AG08396 (cell line): ENCODE data around the gene IL19.
"Not testable (repeated sequence)": the region's sequence is repeated elsewhere in the genome, so short reads cannot be mapped to it uniquely, and the experiment has no call there.

Experiments used
- DNase-seq: peaks from one replicate; pipeline ENCODE4 v3.0.0; 2012; ENCODE audit warnings: low spot score, mixed read lengths

IL19 gene

DNA sequence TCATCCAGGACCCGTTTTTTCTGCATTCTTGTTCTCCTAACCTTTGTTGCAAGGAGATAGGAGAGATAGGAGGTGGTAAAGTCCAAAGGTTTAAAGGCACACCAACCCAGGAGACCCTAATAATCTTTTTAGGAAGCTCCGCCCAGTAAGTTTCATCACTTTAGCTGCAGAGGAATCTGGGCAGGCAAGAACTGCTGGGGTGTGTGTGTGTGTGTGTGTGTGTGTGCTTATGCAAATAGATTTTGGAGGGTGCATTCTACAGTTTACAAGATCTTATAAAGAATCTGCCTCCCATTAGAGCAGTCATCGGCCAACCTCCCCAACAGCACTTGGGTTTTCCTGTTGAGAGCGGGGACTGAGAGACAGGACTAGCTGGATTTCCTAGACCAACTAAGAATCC lies 5.7 kb downstream of the IL19 start:
- DNase-seq = no peak

DNA sequence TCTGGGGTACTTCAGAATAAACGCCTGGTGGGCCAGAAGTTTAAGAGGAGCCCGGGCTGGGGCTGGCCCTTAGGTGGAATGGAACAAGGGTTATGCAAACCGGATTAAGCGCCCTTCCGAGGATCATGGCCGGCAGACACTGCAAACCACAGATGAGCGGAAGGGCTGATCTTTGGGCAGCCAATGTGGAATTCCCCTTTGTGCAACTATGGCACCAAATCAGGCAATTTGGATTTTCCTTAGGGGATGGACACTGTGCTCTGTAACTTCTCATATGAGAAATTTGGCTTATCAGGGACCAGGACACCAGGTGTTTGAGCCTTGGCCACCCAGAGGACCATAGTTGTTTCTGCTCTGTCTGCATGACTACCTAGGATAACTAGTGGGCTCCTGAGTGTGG lies 7.5 kb downstream of the IL19 start:
- no peak for DNase-seq

DNA sequence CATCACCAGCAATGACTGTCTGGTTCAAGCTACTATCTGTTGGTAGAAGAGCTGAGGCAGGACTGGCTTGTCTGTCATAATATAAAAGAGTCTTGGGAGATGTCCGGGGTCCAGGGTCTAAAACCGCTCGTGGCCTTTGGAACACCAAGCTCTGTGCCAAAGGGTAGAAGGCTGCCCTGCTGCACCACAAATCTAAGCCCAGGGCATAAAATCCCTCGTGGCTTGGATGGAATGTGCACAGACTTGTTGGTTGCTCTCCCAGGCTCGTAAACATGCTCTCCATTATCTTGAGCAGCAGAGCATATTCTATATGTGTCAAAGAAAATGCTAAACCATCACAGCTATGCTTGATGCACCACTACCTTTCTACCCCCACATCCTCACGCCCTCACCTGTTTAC lies 8.3 kb downstream of the IL19 start:
- not testable (repeated sequence) for DNase-seq

DNA sequence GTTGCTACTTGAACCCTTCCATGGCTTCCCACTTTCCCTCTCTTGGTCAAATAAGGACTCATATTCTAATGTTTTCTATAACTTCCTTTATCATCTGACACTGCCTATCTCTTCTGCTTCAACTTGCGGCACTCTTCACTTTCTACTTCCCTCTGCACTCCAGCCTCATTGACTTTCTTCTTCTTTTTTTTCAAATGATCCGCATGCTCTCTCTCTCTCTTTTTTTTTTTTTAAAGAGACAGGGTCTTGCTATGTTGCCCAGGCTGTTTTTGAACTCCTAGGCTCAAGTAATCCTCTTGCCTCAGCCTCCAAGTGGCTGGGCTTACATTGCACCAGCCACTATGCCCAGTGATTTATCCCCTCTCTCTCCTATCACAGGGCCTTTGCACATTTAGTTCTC lies 9.1 kb downstream of the IL19 start:
- no peak for DNase-seq

- DNase-seq = no peak
Observed at GRCh38 chr1:206782448-206782847, 11.9 kb downstream of the IL19 start.

DNA sequence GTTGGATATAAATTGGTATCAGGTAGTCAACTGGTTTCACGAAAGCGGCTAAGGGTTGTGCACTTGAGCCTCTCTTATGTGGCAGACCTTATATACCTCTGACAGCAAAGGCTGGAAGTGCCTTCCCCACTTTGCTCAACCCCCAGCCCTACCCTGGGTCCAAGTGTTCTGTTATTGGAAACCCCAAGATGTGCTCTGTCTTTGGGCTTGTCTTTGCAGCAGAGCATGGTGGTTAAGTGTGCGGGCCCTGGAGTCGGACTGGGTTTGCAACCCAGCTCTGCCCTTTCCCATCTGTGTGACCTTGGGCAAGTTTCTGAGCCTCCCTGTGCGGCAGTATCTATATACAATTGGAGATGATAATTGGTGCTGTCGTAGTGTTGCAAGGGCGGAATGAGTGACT lies 12.9 kb downstream of the IL19 start:
- no peak for DNase-seq

- DNase-seq = no peak
Observed at GRCh38 chr1:206784471-206784903, 13.9 kb downstream of the IL19 start.

GRCh38 chr1:206785182-206785765 lies 14.7 kb downstream of the IL19 start:
- DNase-seq = no peak

DNA sequence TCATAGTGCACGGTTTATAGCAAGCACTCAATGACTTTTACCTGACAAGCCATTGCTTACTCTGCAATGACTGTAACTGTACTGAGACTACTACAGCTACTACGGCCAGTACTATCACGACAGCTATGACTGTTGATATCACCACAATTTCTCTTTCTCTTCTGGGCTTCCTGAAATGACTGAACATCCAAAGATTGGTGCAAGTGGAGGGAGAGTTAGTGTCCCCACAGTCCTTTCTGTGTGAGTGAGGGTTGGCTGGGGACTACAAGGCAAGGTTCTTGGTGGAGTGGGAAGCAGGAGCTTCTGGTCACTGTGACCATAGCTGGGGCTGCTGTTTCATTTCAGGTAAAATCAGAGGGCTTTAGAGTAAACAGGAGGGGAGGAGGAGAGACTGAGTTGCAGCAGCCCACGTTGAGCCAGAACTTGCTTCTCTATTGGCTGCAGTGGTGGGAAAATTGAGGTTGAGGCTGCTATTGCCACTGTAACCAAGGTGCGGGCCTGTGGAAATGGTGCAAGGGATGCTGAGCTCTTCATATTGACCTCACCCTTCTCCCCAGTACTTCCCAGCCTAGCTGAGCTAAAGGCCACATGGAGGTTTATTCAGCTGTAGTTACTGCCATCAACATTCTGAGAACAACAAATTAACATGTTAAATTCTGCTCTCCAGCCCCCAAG lies 15.8 kb downstream of the IL19 start:
- no peak for DNase-seq

DNA sequence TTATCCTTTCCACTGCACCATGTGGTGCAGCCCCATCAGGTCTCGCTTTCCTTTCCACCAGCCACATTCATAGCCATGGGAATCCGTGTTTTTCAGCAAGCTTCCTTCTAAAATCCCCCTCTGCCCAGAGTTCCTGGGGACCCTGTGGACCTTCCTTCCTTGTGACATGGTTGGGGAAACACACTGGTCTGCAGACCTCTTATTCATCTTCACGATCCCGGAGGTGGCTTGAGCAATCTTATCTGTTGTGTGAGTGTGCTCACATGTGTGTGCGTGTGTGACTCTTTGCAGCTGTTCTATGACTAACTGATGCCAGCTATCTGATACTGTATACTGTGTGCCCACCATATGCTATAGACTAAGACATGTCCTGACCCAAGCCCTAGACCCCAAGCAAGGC lies 17.3 kb downstream of the IL19 start:
- no peak for DNase-seq

GRCh38 chr1:206788487-206789050 lies 18.0 kb downstream of the IL19 start:
- no peak for DNase-seq

DNA sequence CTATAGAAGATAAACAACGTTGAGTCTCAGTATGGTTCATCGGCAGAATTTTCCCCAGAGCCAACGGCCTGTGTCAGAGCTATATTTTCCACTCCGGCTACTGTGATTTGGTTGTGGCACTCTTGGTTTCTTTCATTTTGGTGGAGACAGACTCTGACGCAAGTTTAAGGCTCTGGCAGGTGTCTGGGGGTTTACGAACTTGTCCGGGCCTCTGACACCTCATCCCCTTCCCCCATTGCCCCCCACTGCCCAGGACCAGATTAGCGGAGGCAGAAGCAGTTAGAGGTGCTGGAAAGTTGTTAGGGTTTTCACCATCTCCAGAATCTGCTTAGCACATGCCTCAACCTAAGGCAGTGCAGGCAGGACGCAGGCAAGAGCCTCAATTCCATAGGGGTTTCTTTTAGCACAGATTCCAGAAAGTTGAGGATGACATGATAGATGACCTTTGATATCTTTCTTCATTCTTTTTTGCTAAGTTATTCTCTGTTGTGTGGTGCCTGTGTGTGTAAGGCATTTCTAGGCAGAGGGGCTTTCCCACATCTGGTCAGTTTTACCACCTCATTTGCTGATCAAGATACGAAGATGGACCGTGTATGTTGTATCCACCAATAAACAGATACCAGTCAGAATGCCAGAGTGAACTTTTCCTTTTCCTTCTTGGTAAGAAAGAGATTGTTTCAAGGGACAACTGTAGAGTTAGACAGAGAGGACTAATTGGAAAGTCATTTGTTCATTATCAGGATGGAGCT lies 20.1 kb downstream of the IL19 start:
- no peak for DNase-seq

GRCh38 chr1:206792939-206793607 lies 22.5 kb downstream of the IL19 start:
- DNase-seq = no peak

DNA sequence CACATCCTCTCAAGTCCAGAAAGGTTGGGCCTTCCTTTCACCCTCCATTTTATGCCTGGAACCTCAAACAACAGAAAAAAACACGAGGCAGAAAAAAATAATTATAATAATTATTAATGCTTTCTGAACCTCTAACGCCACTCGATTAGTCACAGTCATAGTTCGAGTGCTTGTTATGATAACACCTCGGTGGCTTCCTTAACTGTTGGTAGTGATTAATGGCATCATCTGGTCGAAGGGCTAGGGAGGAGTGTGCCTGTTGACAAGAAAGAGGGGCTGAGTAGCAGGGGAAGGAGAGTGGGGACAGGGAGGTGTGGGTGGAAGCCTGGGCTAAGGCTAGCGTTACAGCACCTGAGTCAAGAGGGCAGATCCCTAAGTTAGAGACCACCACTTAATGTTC lies 23.0 kb downstream of the IL19 start:
- no peak for DNase-seq

GRCh38 chr1:206794294-206794908 lies 23.8 kb downstream of the IL19 start:
- DNase-seq = no peak

DNA sequence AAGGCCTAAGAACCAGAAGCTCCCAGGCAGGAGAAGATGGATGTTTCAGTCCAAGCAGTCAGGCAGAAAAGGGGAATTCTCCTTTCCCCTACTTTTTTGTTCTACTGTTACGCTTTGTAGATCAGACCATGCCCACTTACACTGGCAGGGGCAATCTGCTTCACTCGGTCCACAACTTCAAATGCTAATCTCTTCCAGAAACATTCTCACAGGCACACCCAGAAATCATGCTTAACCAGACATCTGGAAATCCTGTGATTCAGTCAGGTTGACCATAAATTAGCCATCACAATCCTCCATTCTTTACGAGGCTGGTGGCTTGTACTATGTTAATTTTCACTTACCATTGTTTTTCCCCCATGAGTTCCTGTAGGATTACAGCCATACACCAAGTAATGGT lies 25.5 kb downstream of the IL19 start:
- no peak for DNase-seq

DNA sequence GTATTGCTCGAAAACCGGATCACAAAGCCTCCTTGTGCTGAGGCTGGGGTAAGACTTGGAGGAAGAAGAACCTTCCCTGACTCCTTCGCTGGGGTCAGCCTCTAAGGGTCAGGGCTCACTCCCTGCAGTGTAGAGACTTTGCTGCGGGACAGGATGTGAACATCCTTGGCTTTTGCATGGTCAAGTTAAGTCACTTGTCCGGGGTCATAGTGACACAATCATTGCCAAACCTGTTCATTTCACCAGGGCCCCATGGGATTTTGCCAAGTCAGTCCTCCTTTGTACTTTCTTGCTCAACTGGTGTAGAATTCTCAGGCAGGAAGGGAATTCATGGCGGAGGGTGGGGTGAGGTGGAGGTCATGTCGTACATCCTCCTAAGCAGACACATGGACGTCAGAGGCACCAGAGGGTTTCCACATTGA lies 26.4 kb downstream of the IL19 start:
- no peak for DNase-seq

GRCh38 chr1:206797534-206798383 lies 27.2 kb downstream of the IL19 start:
- no peak for DNase-seq

DNA sequence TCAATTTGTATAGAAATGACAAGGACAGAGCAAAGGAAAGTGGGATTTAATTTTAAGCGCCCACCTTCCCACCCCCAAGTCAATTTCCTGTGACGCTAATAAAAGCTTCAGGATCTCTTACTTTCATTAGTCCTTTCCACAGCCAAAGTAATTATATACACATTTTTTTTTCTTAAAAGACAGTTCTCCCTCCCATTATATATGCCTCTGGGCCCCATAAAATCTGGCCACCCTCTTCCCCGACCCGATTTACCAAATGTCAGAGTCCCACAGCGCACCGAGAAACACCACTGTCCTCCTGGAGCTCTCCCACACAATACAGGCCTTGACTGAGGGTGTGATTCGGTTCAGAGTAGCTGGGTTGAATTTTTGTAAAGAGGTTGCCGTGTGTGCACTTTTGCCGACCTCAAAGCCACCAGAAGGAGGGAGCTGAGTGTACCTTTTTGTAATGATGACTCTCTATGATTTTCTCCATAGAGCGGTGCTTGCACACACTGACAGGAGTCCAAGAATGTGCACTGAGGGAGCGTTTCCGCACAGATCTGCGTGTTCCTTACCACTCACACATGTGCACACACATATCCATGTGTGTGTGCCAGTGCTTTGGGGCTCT lies 27.9 kb downstream of the IL19 start:
- DNase-seq = no peak

DNA sequence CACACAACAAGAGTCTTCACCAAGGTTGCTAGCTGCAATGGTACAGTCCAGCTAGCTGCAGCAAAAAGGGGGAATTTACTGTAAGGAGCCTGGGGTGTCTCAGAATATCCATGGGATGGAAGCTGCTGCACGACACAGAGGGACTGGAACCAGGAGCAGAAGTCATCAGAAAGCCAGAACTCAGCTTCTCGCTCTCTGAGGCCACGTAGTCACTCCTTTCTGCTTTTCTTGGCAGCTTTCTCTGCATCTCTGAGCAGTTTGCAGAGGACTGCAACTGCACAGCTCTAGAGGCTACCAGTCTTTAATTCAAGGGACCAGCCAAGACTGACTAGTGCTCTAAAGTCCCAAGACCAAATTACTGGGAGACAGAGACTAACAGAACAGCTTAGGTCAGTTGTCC lies 28.7 kb downstream of the IL19 start:
- DNase-seq = no peak

GRCh38 chr1:206800411-206800810 lies 29.8 kb downstream of the IL19 start:
- no peak for DNase-seq
